GM10248 (cell line): ENCODE measurements around the gene ORM1.

Experiments
- CTCF ChIA-PET: fragments of 300-600 bp; sonication (Branson Sonifier 250); formaldehyde crosslinking; extraction: SDS; loops from one replicate; lab custom pipeline; 2021; ENCODE audit warnings: antibody characterized with exemption; lab: Yijun Ruan, JAX
- POLR2A ChIA-PET: fragments of 350-650 bp; sonication (Branson Sonifier 250); formaldehyde crosslinking; extraction: SDS; loops from one replicate; lab custom pipeline; 2020; ENCODE audit warnings: antibody characterized with exemption; lab: Yijun Ruan, JAX
- DNase-seq: peaks from one replicate; pipeline ENCODE4 v3.0.0; 2012; ENCODE audit errors: extremely low spot score
- TF ChIP-seq, protein P1 (sequence below): IDR thresholded peaks from 2 replicates; pipeline ENCODE4 v1.5.1; 2012; ENCODE audit warnings: mild to moderate bottlenecking, low read depth; ENCODE audit errors: extremely low read depth, missing control alignments, control extremely low read depth

The ORM1 gene

GRCh38 chr9:114359801-114360200 lies 36.9 kb downstream of the ORM1 start:
- TF ChIP-seq, protein P1, sequence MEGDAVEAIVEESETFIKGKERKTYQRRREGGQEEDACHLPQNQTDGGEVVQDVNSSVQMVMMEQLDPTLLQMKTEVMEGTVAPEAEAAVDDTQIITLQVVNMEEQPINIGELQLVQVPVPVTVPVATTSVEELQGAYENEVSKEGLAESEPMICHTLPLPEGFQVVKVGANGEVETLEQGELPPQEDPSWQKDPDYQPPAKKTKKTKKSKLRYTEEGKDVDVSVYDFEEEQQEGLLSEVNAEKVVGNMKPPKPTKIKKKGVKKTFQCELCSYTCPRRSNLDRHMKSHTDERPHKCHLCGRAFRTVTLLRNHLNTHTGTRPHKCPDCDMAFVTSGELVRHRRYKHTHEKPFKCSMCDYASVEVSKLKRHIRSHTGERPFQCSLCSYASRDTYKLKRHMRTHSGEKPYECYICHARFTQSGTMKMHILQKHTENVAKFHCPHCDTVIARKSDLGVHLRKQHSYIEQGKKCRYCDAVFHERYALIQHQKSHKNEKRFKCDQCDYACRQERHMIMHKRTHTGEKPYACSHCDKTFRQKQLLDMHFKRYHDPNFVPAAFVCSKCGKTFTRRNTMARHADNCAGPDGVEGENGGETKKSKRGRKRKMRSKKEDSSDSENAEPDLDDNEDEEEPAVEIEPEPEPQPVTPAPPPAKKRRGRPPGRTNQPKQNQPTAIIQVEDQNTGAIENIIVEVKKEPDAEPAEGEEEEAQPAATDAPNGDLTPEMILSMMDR, result no peak
- CTCF ChIA-PET, result interaction anchor here (1.5 kb wide), 1 partner anchor 46 kb away, joined by 3 read pairs; no protein-coding TSS in a partner anchor
- POLR2A ChIA-PET, result no interaction called here
- DNase-seq, result no peak

DNA sequence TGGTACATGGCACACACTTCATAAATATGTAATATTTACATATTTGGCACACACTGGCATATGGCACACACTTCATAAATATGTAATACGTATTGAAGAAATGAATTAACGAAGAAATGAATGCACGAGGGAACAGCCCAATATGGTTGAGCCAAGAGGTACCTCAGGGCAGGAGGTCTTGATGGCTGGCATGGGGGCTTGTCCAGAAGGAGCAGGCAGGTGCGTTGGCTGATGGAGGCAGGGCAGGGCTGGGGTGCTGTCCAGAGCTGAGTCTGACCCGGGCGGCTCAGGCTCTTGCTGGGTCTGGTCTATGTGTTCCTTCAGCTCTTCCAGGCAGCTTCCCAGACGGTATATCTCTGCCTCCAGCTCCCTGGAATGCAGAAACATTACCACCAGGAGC lies 38.6 kb downstream of the ORM1 start:
- TF ChIP-seq, protein P1, result no peak
- ChIA-PET POLR2A (interaction anchor here (0.7 kb wide), 1 partner anchor 29 kb away, joined by 3 read pairs; no protein-coding TSS in a partner anchor), CTCF (interaction anchor here (1.0 kb wide), 1 partner anchor 12 kb away, joined by 3 read pairs; no protein-coding TSS in a partner anchor)
- DNase-seq, result no peak

DNA sequence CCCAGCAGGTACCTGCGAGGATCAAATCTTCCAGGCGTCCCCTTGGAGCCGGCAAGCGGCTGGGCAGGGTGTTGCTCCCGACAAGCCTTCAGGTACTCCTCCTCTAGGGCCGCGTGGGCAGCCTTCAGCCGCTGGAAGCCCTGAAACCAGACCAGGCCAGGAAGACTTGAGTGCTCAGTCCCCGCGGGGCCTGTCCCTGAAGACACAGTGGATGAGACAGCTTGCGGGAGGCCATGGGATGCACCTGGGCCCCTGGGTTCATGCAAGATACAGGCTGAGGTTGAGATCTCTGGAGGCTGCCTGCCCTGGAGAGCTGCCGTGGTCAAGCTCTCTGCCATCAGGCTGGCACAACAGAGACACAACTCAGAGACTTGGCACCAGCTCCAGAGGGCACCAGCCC lies 39.5 kb downstream of the ORM1 start:
- POLR2A ChIA-PET, result no interaction called here
- TF ChIP-seq, protein P1, result no peak
- no peak for DNase-seq
- CTCF ChIA-PET, result interaction anchor here (1.0 to 1.1 kb wide), 2 partner anchors 11 to 26 kb away, joined by 3 to 5 read pairs; partner anchors contain the start of gene AKNA

GRCh38 chr9:114363424-114363823 lies 40.5 kb downstream of the ORM1 start:
- DNase-seq, result no peak
- ChIA-PET POLR2A (no interaction called here), CTCF (interaction anchor here (1.1 to 2.3 kb wide), 2 partner anchors 8 to 25 kb away, joined by 5 read pairs; partner anchors contain the start of gene AKNA)
- TF ChIP-seq, protein P1, result no peak

DNA sequence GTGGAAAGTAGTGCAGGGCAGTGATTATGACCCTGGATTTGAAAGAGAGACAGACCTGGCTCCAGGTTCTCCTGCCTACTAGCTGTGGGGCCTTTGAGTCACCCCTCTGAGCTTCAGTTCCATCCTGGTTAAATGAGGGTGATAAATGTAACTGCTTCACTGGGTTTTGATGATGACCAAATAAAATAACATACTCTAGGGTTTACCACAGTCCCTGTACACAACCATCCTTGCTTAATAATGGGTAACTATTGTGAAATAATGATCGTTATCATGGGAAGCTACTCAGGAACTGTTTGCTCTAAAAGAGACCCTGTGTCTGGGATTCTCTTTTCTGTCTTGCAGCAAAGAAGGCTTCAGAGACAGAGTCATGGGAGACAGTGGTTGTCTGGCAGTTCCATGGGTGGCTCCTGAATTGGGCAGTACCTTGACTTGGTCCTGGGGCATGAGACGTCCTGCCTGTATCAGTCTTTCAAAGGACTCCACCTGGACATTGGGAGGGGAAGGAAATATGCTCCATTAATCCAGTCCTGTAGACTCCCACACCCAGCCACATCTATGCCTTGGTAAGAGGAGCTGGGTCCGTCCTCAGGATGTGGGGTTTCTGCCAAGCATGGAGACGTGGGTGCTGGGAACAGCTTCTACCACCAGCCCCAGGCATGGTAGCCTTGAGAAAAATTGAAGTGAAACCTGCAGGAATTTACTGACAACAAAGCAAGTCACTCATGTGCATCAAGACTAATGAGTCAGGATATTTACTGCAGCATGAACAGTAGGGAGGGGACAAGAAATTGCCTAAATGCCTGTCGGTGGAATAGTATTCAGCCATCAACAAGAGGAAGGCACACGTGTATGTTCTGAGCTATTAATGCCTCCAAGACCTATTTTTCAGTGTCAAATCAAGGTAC lies 41.5 kb downstream of the ORM1 start:
- no peak for DNase-seq
- ChIA-PET POLR2A (interaction anchor here (0.7 kb wide), 1 partner anchor 14 kb away, joined by 3 read pairs; no protein-coding TSS in a partner anchor), CTCF (interaction anchor here (1.1 to 2.3 kb wide), 6 partner anchors 8 to 26 kb away, joined by 3 to 7 read pairs (median 4); no protein-coding TSS in a partner anchor)
- TF ChIP-seq, protein P1, result no peak

- no peak for DNase-seq
- TF ChIP-seq, protein P1, result no peak
- ChIA-PET CTCF (interaction anchor here (0.9 to 2.3 kb wide), 8 partner anchors 9 to 41 kb away, joined by 3 to 7 read pairs (median 4); partner anchors contain the start of gene AKNA), POLR2A (no interaction called here)
Observed at GRCh38 chr9:114365194-114365593, 42.3 kb downstream of the ORM1 start.
